Measurements from ENCODE around the gene EML5.

DNA sequence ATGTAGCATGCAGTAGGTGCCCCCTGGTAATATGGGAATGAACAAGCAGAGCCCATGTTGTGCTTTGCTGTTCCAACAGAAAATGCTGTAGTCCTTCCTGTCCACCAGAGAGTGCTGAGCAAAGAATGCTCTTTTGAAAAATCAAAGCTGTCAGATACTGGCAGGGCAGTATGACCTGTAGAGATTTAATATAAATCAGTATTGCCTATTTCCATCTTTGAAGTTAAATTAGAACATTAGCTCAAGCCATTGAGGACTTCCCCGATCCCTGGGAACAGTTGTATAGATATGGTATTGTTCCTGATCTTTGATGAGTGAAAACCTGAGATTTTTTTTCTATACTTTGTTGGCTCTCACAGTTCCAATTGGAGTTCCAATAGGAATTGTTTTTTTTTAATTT is 44.7 kb upstream of the EML5 start:
- TF ChIP-seq POLR2A (IDR thresholded peaks at IDR 0.05; ENCODE audit: low read depth) = no peak
- TF ChIP-seq, protein P1, sequence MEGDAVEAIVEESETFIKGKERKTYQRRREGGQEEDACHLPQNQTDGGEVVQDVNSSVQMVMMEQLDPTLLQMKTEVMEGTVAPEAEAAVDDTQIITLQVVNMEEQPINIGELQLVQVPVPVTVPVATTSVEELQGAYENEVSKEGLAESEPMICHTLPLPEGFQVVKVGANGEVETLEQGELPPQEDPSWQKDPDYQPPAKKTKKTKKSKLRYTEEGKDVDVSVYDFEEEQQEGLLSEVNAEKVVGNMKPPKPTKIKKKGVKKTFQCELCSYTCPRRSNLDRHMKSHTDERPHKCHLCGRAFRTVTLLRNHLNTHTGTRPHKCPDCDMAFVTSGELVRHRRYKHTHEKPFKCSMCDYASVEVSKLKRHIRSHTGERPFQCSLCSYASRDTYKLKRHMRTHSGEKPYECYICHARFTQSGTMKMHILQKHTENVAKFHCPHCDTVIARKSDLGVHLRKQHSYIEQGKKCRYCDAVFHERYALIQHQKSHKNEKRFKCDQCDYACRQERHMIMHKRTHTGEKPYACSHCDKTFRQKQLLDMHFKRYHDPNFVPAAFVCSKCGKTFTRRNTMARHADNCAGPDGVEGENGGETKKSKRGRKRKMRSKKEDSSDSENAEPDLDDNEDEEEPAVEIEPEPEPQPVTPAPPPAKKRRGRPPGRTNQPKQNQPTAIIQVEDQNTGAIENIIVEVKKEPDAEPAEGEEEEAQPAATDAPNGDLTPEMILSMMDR (IDR thresholded peaks at IDR 0.05) = no peak
